Fibroblast of lung (primary cell): Measurements from ENCODE around the gene CST9.

ENCODE experiments used
- EZH2 ChIP-seq: IDR thresholded peaks from 2 replicates; pipeline ENCODE4 v1.5.1; 2012; ENCODE audit warnings: low read length, control low read depth, mild to moderate bottlenecking; ENCODE audit errors: missing control alignments
- TF ChIP-seq, protein P1 (sequence below), 2 donors: IDR thresholded peaks in 1 of 2; conservative IDR thresholded peaks in 1 of 2; 1 replicate in 1 of 2; 2 replicates in 1 of 2; pipeline ENCODE4 v1.5.1; 2011 to 2012; ENCODE audit warnings: low read length in 2 of 2, control low read depth in 1 of 2, inconsistent platforms in 1 of 2, low read depth in 1 of 2, mild to moderate bottlenecking in 1 of 2

- TF ChIP-seq, protein P1, sequence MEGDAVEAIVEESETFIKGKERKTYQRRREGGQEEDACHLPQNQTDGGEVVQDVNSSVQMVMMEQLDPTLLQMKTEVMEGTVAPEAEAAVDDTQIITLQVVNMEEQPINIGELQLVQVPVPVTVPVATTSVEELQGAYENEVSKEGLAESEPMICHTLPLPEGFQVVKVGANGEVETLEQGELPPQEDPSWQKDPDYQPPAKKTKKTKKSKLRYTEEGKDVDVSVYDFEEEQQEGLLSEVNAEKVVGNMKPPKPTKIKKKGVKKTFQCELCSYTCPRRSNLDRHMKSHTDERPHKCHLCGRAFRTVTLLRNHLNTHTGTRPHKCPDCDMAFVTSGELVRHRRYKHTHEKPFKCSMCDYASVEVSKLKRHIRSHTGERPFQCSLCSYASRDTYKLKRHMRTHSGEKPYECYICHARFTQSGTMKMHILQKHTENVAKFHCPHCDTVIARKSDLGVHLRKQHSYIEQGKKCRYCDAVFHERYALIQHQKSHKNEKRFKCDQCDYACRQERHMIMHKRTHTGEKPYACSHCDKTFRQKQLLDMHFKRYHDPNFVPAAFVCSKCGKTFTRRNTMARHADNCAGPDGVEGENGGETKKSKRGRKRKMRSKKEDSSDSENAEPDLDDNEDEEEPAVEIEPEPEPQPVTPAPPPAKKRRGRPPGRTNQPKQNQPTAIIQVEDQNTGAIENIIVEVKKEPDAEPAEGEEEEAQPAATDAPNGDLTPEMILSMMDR (conservative IDR thresholded peaks at IDR 0.05 in 1 of 2, IDR thresholded peaks at IDR 0.05 in 1 of 2; ENCODE audit: low read depth in 1 of 2, low read length in 2 of 2) = no peak
- TF ChIP-seq EZH2 = no peak
These were observed 36.8 kb downstream of the CST9 start for GRCh38 chr20:23568971-23569330.
